Small intestine (tissue), 7 donors: Measurements from ENCODE around the gene MATR3. TPM values are rescaled to one million over a fixed set of nuclear protein-coding genes. Genes with fewer than 3 reads are reported as not detected.
"Not testable (repeated sequence)": the region's sequence is repeated elsewhere in the genome, so short reads cannot be mapped to it uniquely, and the experiment has no call there.

Experiments used
- DNase-seq, 2 donors: peaks; one replicate each; pipeline versions ENCODE4 v3.0.0 to v3.0.0-alpha.2; 2013
- FAIRE-seq: peaks from 2 replicates; lab custom pipeline; 2012; peaks lifted over from hg19 to GRCh38; lab: Jason Lieb, UNC
- H3K27ac ChIP-seq, 3 donors: one replicate each; pipeline ENCODE4 v1.5.1; 2013; ENCODE audit warnings: low read length in 2 of 3, mild to moderate bottlenecking in 2 of 3, control low read depth in 1 of 3, inconsistent platforms in 1 of 3, low read depth in 1 of 3, moderate library complexity in 1 of 3
- H3K27me3 ChIP-seq, 3 donors: one replicate each; pipeline ENCODE4 v1.6.1; 2013; ENCODE audit warnings: low read length in 3 of 3, inconsistent platforms in 1 of 3; ENCODE audit not compliant: control insufficient read depth in 3 of 3, insufficient read depth in 3 of 3
- H3K36me3 ChIP-seq, 3 donors: one replicate each; pipeline ENCODE4 v1.6.1; 2013; ENCODE audit warnings: low read length in 3 of 3, inconsistent platforms in 1 of 3, low read depth in 1 of 3, mild to moderate bottlenecking in 1 of 3, moderate library complexity in 1 of 3; ENCODE audit not compliant: control insufficient read depth in 3 of 3, insufficient read depth in 2 of 3
- H3K4me1 ChIP-seq, 3 donors: one replicate each; pipeline ENCODE4 v1.6.1; 2013; ENCODE audit warnings: low read length in 2 of 3, inconsistent platforms in 1 of 3, low read depth in 1 of 3, mild to moderate bottlenecking in 1 of 3, moderate library complexity in 1 of 3; ENCODE audit not compliant: control insufficient read depth in 3 of 3, insufficient read depth in 2 of 3
- H3K4me3 ChIP-seq, 3 donors: one replicate each; pipeline ENCODE4 v1.5.1; 2013; ENCODE audit warnings: low read length in 3 of 3, control low read depth in 1 of 3, inconsistent platforms in 1 of 3, low read depth in 1 of 3, mild to moderate bottlenecking in 1 of 3, moderate library complexity in 1 of 3
- H3K9me3 ChIP-seq, 2 donors: one replicate each; pipeline ENCODE4 v1.6.1; 2013; ENCODE audit warnings: low read depth in 1 of 2, low read length in 1 of 2; ENCODE audit not compliant: control insufficient read depth in 2 of 2, insufficient read depth in 1 of 2
- WGBS, 3 donors: extraction: QIAGEN DNeasy Blood & Tissue Kit; methylation state at CpG; one replicate each; pipeline ENCODE4 v1.1.7; 2013; 5-methylcytosine and 5-hydroxymethylcytosine counted together
- polyA plus RNA-seq, 4 donors: library from polyadenylated mRNA; stranded (reverse) in 3 of 4; unstranded in 1 of 4; fragments of 200-250 nt in 3 of 4; fragments of 120-200 nt in 1 of 4; gene quantifications; one replicate each; pipeline versions ENCODE4 v1.2.1 to v1.2.3, GENCODE V29; 2013
- donor health status: healthy with polysubstance abuse.
- donor health status: control.
- donor health status: control.
- donor health status: Bipolar disorder and iron deficiency.
- donor health status: healthy.

The MATR3 gene
- polyA plus RNA-seq, 4 donors, result 63.1 to 283 (median 100) TPM

- FAIRE-seq (peak; percentile 93), DNase-seq (no peak)
- H3K9me3 ChIP-seq, result no peaks in the 10 kb centered on the region
- no peaks in the 10 kb centered on the region for H3K27me3 ChIP-seq
- peaks cover 0 to 8% (median 0%) of the 10 kb centered on the region in 3 donors for H3K36me3 ChIP-seq
- 50 to 65% (median 63%) methylated on average over 3 of the region's 3 CpGs for WGBS, 3 donors
- H3K4me1 ChIP-seq, result peaks cover 0 to 6% (median 0%) of the 10 kb centered on the region in 3 donors
- H3K4me3 ChIP-seq, result no peak overlapping the region
- no peak overlapping the region for H3K27ac ChIP-seq
These were observed 13.3 kb downstream of the MATR3 start for GRCh38 chr5:139306628-139307379.

GRCh38 chr5:139308797-139309196, 15.3 kb downstream of the MATR3 start:
- Histone ChIP-seq H3K4me1 (peaks cover 0 to 6% (median 0%) of the 10 kb centered on the region in 3 donors), H3K4me3 (no peak overlapping the region), H3K27me3 (no peaks in the 10 kb centered on the region), H3K36me3 (peaks cover 0 to 11% (median 2%) of the 10 kb centered on the region in 3 donors), H3K9me3 (no peaks in the 10 kb centered on the region), H3K27ac (peak overlapping the region in 1 of 3 donors; percentile 20)
- no peak for FAIRE-seq
- DNase-seq, result no peak

- not testable (repeated sequence) for H3K27me3 ChIP-seq, DNase-seq, FAIRE-seq, H3K4me1 ChIP-seq, H3K4me3 ChIP-seq, H3K9me3 ChIP-seq, H3K27ac ChIP-seq
- 76 to 79% (median 76%) methylated on average over 9 of the region's 9 CpGs for WGBS, 3 donors
- H3K36me3 ChIP-seq, result peaks cover 0 to 12% (median 2%) of the 10 kb centered on the region in 3 donors
These were observed 17.2 kb downstream of the MATR3 start for GRCh38 chr5:139310715-139311186.

DNA sequence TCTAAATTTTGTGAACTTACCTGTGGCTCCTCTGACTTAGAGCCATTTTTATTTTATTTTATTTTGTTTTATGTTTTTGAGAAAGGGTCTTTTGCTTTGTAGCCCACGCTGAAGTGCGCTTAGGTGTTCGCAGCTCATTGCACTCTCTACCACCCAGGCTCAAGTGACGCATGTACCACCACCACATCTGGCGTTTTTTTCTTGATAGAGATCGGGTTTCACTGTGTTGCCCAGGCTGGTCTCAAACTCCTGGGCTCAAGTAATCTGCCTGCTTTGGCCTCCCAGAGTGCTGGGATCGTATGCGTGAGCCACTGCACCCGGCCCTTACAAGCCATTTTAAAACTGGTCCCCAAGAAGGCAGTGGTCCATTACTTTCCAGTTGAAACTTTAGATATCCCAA, 18.5 kb downstream of the MATR3 start:
- Histone ChIP-seq H3K27me3 (no peaks in the 10 kb centered on the region), H3K27ac (no peak overlapping the region), H3K4me3 (no peak overlapping the region), H3K4me1 (peaks cover 0 to 3% (median 0%) of the 10 kb centered on the region in 3 donors), H3K36me3 (peaks cover 6 to 21% (median 7%) of the 10 kb centered on the region in 3 donors), H3K9me3 (no peaks in the 10 kb centered on the region)
- DNase-seq, result no peak
- WGBS, 3 donors, result 88 to 92% (median 91%) methylated on average over 9 of the region's 9 CpGs
- no peak for FAIRE-seq

- no peak for DNase-seq
- H3K4me3 ChIP-seq, result no peak overlapping the region
- no peaks in the 10 kb centered on the region for H3K4me1 ChIP-seq
- H3K9me3 ChIP-seq, result no peaks in the 10 kb centered on the region
- no peak overlapping the region for H3K27ac ChIP-seq
- no peaks in the 10 kb centered on the region for H3K27me3 ChIP-seq
- no peak for FAIRE-seq
- peaks cover 10 to 36% (median 13%) of the 10 kb centered on the region in 3 donors for H3K36me3 ChIP-seq
- 73 to 84% (median 82%) methylated on average over 1 of the region's 1 CpG for WGBS, 3 donors
These were observed 20.7 kb downstream of the MATR3 start for GRCh38 chr5:139314276-139314675.

DNA sequence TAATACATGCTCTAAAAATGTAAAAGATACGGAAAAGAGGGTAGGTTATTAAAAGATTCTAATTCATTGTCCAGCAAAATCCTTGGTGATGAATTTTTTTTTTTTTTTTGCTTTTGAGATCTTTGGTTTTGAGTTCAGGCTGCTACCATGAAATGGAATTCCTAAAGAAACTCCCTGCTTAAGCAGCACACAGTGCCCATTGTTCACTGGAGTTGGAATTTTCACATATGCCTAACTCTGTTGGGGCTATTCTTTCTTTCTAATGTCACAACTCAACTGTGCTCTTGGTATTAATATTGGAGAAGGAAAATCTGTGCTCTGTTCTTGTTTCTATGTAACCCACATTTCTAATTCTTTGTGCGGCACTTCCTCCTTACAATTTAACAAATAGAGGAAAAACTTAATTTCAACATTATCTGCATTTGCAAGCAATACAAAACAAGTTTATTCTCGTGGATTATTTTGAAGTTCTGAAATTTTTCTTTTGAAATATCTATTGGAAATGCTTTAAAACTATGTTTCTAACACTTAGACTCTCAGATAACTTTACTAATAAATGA, 21.6 kb downstream of the MATR3 start:
- no peak for FAIRE-seq
- no peak for DNase-seq
- Histone ChIP-seq H3K4me3 (no peak overlapping the region), H3K27ac (no peak overlapping the region), H3K9me3 (no peaks in the 10 kb centered on the region), H3K36me3 (peaks cover 14 to 44% (median 16%) of the 10 kb centered on the region in 3 donors), H3K4me1 (no peaks in the 10 kb centered on the region), H3K27me3 (no peaks in the 10 kb centered on the region)
- WGBS, 3 donors, result 79 to 81% (median 81%) methylated on average over 3 of the region's 3 CpGs

GRCh38 chr5:139335811-139336210, 42.3 kb downstream of the MATR3 start:
- H3K27me3 ChIP-seq, result no peaks in the 10 kb centered on the region
- H3K36me3 ChIP-seq, result peaks cover 3 to 17% (median 7%) of the 10 kb centered on the region in 3 donors
- no peak for FAIRE-seq
- DNase-seq, result peak in 1 of 2 donors; percentile 11
- no peak overlapping the region for H3K4me3 ChIP-seq
- WGBS, 3 donors, result 64 to 69% (median 66%) methylated on average over 6 of the region's 6 CpGs
- peaks cover 0 to under 1% (median 0%) of the 10 kb centered on the region in 3 donors for H3K4me1 ChIP-seq
- no peak overlapping the region for H3K27ac ChIP-seq
- no peaks in the 10 kb centered on the region for H3K9me3 ChIP-seq

- DNase-seq (no peak), FAIRE-seq (no peak)
- no peaks in the 10 kb centered on the region for H3K27me3 ChIP-seq
- H3K4me3 ChIP-seq, result no peak overlapping the region
- H3K36me3 ChIP-seq, result peaks cover 0 to 2% (median 0%) of the 10 kb centered on the region in 3 donors
- H3K9me3 ChIP-seq, result no peaks in the 10 kb centered on the region
- H3K4me1 ChIP-seq, result peaks cover 2 to 15% (median 6%) of the 10 kb centered on the region in 3 donors
- no peak overlapping the region for H3K27ac ChIP-seq
- WGBS, 3 donors, result 65 to 77% (median 70%) methylated on average over 2 of the region's 2 CpGs
These were observed 46.5 kb downstream of the MATR3 start for GRCh38 chr5:139340051-139340450.
